KG1 (cell line): ENCODE results near the gene PTPN7.
"Not testable (repeated sequence)": the region's sequence is repeated elsewhere in the genome, so short reads cannot be mapped to it uniquely, and the experiment has no call there.

Experiments
- DNase-seq: peaks from one replicate; lab custom pipeline; 2025; lab: John Stamatoyannopoulos, UW

The PTPN7 gene

DNA sequence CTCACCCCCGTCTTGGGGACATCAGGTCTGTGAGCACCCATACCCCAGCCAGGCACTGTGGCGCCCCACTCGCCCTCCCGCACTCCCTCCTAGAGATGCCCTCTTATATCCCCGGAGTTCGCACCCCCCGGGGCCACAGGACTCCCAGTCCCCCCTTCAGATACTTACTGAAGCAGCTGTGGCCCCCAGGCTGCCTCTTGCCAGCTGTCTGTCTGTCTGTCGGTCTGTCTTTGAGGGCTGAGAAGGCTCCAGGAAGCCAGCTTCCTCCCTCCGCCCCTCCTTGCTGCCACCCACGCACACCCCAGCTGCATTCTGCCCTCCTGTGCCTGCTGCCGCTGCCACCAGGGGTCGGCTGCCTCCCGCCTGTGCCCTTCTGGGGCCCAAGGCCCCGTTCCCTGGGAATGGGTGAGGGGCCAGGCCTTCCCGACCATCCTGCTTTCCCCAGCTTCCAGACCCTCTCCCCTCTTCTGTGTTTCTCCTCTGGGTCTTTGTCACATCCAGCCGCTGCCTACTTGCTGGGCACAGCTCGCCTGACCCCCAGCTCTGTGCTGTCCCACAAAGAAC, at the start of gene PTPN7:
PTPN7 (minus strand) TSS at position 226 of the 564 bp plus-strand sequence. CDS start 1,200 bp downstream, outside the sequence.
- DNase-seq, result peak; percentile 67

DNA sequence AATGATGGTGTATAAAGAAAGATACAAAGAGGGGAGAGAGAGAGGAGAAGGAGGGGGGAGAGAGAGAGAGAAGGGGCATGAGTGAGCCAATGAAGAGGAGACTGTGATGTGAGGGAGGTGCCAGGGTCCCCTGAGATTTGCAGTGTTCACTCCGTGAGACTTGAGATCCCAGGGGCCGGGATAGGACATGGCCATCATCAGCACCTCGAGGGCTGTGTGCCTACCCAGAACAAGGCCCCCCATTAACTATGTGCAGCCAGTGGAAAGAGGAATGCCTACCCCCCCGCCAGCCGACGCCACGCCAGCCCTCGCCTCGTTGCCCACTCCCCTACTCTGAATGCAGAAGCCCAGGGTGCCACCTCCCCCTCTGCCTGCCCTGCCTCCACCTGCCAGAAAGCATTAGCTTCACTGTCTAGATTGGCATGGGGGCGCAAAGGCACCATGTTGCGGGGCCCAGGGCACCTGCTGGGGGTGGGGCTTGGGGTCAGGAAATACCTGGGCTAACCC, 48.0 kb upstream of the PTPN7 start:
- DNase-seq, result no peak

DNA sequence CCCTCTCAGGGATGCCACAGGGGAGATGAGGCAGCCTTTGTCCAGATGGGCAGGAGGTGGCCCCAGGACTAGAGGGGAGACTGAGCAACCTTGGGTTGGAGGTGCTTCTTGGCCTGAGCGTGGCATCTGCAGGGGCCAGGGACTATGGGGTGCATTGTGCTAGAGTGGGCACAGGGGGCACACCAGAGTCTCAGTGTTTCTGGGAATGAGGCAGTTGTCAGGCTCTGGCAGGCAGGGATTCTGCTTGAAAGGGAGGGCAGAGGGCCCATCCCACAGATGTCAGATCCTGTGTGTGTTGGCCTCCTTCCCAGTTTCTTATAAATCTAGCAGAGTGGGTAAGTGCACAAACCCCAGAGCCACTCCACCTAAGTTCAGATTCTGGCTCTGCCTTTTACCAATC, 46.9 kb upstream of the PTPN7 start:
- no peak for DNase-seq

DNA sequence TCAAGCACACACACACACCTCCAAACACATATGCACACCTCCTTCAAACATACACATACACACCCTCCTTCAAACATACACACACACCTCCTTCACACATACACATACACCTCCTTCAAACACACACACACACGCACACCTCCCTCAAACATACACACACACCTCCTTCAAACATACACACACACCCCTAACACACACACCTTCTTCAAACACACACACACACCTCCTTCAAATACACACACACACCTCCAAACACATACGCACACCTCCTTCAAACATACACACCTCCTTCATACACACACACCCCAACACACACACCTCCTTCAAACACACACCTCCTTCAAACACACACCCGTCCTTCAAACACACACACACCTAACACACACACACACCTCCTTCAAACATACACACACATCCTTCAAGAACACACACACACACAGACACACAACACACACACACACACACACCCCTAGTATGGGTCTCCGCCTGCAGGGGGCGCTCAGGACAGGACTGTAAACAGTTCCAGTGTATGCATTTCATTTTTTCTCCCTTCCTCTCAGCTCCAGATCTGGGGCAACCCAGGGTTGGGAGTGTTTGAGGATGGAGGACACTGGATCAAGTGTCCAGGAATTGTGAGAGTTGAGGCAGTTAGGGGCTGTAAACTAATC, 45.3 kb upstream of the PTPN7 start:
- DNase-seq, result no peak

DNA sequence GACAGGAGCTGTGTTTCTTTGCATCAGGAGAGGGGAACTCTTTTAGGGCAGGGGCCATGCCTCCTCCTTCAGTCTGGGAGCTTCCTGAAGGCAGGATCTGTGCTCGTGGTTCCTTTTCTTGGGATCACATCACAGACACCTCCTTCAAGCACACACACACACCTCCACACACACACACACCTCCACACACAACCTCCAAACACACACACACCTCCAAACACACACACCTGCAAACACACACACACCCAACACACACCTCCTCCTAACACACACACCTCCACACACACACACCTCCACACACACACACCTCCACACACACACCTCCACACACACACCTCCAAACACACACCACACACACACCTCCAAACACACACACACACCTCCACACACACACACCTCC, 43.7 kb upstream of the PTPN7 start:
- no peak for DNase-seq

DNA sequence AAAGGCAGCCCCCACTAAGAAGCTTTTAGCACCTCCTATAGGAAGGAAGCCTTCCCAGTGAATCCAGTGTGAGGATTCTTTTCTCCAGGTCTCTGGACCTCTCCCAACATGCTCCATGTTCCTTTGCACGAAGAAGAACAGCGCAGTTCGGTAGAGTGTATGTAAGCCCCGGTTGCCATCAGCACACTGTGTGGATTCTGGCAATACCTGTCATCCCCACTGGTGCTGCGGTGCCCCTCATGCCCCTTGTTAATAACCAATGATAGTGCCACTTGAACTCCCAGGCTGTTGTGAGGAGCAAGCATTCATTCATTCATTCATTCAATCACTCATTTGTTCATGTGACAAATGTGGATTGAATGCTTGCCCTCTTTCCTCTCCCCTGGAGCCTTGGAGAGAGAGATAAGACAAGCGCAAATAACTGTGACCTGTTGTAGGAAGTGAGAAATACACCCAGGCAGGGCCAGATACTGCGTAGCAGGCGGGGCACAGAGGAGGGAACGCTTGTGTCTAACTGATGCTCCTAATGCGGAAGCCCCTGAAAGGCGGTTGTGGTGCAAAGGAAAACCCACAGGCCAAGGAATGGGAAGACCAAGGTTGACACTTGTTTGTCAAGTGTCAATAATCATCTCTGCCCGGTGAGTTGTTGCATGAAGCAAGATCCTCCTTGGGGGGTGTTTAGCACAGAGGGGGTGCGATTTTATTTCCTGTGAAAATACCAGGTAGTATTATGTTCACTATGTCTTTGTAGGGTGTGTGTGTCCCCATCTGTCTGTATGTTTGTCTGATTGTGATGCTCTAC, 43.0 kb upstream of the PTPN7 start:
- DNase-seq, result no peak

DNA sequence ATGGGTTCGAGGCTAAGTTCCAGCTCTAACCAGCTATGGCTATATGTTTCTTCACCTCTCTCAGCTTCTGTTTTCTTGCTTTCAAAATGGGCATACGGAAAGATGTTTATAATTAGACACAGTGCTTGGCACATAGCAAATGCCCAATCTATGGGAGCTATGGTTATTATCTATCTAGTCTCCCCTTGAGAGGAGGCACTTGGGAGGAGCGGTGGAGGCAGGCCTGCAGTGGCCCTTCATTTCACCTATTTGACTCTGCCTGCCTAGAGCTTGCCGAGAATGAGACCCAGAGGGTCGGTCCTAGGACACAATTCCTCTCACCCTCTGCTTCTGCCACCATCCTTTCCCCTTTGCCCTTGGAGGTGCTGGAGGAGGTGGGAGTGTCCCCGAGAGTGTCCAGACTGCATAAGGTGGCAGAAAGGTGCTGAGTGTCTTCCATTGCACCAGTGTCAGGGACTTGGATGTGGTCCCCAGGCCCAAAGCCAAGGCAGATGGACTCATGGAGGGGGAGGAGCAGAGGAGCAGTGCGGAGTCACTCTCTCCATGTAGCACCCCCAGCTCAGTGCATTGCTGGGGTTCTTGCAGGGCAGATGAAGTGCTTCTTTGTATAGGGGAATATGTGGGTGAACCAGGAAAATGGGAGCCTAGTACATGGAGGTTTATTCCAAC, 42.2 kb upstream of the PTPN7 start:
- DNase-seq, result no peak

DNA sequence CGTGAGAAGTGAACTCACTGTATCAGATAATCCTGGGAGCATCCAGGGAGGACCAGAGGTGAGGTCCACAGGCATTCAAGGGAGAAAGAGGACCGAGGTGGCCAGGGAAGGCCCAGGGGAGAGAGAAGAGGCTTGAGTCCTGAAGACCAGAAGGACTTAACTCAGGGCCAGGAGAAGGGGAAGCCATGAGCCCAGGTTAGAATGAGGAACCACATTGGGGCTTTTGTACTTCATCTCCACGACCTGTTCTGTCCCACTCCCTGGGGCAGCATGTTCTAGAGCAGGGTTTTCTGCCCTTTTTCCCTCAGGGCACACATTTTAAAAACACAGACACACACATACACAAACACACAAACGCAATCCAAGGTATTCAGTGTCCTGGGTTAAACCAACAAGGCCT, 41.6 kb upstream of the PTPN7 start:
- DNase-seq, result no peak

DNA sequence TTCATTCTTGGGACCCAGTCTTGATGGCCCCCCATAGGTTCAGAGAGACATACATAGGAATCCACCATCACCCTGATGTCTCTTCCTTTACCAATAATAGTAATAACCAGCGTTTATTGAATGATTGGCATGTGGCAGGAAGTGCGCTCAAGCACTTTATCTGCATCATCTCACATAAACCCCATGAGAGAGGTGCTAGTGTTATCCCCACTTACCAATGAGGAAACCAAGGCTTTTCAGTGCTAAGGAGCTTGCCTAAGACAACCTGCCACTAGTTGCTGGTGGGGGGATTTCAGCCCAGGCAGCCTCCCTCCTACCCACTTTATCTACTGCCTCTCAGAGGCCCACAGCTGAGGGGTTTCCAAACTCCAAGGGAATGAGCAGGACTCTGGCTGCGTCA, 40.9 kb upstream of the PTPN7 start:
- no peak for DNase-seq

DNA sequence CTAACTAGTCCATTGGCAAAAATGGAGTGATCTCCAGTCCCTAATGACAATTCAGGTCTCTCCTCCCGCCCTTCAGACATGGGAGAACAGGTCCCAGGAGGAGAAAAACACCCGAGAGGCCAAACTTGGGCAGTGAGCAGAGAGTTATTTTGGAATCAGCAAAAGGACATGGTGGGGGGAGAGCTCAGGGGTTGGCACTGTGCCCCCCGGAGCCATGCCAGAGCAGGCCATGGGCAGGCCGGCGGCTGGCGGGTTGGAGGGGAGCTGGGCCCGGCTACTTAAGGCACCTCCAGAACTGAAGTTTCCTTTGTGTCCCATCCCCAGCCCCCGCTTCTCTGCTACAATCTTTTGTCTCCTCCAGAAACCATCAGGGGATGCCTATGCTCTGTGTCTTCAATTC, 40.3 kb upstream of the PTPN7 start:
- no peak for DNase-seq

DNA sequence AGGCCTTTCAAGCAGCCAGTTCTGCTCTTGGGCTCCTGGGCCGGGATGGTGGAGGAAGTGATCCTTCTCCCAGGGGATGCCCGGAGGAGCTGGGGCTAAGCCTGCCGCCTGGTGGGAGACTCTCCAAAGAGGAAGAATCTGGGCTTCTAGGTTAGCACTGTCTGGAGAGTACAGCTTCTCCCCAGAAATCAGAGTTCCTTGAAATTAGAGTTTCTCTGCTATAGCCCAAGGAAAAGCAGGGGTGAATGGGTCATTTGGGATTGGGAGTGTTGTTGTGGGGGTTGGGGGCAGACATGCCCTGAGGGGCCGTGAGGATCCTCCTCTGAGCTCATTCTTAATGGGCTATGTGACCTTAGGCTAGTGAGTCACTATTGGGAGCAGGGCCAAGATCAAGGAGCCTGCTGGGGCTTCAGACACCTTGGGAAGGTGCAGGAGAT, 39.7 kb upstream of the PTPN7 start:
- DNase-seq, result no peak

DNA sequence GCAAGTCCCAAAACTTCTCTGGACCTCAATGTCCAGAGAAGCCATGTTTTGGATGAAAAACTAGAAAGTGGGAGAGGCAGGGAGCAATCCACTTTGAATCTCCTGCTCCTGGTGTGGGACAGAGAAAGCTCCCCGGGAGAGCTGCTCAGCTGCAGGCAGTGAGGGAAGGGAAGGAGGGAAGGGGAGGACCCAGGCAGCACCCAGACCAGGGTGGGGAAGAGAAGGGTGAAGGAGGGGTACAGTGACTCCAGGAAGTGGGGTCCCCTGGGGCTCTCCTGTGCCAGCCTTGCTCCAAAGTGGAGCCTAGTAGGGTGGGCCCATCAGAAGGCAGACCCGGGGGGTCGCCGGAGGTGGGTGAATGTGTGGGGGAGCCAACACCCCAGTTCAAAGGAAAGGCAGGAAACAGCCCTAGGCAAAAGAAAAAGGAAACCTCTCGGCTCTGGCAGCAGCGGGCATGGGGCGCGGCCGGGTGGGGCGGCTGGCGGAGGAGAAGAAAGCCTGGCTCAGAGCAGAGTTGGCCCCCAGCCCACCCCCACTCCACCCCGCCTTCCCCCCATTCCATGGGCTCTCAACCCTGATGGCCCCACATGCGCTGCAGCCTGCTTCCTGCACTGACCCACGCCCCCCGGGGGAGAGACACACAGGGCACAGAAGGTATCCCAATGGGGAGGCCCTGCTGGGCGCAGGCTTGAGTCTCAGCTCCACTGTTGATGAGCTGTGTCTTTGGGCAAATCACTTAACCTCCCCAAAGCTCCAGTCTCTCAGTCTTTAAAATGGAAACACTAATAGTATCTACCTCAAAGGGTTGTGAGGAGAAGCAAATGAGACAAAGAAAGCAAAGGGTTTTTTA, 38.9 kb upstream of the PTPN7 start:
- DNase-seq, result no peak

DNA sequence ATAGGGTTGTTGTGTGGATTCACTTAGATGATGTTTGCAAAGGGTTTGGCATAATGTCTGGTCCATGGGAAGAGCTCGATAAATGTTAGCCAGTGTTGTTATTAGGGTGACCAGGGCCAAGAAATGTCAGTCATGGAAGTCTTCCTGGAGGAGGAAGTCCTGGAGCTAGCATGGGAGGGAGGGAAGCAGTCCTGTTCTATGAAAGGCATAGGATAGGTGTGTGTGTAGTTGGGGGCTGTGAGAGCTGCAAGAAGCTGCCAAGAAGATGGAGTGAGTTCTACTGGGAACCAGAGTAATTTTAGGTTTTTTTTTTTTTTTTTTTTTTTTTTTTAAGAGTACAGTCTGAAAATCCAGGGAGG, 37.9 kb upstream of the PTPN7 start:
- DNase-seq, result no peak

DNA sequence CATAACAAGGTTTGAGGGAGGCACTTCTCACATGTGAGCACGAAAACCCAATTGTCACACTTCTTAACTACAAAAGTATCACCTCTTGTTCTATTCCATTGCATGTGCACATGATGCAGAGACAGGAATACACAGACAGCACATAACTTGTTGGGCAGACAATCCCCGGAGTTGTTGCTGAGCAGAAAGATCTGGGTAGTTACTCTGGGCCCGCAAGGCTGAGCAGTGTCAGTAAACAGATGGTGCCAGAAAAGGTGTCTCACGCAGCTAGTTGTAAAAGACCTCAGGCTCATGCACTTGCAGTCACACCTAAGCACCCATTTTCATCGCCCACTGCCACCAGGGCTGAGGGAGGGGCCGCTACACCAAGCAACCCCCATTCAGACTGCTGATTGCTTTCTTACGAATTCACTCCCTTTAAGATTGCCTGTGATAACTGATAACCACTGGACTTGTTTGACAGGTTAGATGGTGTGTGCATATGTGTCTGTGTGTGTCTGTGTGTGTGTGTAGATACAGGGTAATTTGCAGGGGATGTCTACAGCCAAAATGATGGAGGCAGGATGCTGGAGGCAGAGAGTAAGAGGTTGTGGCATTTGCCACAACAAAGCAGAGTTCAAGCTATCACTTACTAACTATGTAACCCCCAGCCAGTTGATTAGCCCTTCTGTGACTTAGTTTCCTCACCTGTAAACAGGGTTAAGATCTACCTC, 37.4 kb upstream of the PTPN7 start:
- no peak for DNase-seq

DNA sequence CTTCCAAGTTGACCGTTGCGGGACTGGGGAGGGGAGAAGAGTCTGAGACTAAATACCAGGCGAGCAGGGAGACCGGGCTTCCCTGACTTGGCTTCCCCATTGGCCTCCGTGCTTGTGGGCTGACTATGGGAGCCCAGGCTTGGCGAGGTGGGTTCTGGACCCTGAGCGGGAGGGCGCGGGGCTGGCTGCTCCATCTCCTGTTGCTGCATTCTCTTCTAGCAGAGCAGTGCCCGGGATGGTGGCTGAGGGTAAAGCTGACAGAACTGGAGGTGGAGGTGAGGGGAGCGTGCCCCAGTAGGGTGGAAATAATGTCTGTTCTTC, 33.9 kb upstream of the PTPN7 start:
- DNase-seq, result no peak

DNA sequence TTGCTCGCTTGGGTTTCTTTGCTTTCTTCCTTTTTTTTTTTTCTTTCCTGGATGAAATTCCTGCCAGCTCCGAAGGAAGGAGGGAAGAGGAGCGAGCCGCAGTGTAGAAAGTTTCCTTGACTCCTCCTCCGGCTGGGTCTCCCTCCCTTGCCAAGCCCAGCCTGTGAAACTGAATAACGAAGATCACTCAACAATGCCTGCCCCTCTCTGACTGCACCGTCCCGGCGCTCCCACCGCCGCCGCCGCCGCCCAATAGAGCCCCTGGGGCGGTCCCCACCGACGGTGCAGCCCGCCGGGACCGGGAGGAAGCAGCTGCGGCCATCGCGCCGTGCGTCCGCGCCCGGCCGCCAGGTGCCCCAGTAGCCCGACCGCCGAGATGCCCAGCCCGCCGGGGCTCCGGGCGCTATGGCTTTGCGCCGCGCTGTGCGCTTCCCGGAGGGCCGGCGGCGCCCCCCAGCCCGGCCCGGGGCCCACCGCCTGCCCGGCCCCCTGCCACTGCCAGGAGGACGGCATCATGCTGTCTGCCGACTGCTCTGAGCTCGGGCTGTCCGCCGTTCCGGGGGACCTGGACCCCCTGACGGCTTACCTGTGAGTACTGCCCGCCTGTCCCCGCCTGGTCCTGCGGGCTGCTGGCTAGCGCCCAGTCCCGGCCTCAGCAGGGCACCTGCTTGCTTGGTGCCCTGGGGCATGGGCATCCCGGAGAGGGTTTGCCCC, 33.4 kb upstream of the PTPN7 start, which contains the start of gene LGR6:
LGR6 (plus strand) TSS at position 186 of the 714 bp plus-strand sequence; CDS start at position 377, 191 bp downstream.
- no peak for DNase-seq

DNA sequence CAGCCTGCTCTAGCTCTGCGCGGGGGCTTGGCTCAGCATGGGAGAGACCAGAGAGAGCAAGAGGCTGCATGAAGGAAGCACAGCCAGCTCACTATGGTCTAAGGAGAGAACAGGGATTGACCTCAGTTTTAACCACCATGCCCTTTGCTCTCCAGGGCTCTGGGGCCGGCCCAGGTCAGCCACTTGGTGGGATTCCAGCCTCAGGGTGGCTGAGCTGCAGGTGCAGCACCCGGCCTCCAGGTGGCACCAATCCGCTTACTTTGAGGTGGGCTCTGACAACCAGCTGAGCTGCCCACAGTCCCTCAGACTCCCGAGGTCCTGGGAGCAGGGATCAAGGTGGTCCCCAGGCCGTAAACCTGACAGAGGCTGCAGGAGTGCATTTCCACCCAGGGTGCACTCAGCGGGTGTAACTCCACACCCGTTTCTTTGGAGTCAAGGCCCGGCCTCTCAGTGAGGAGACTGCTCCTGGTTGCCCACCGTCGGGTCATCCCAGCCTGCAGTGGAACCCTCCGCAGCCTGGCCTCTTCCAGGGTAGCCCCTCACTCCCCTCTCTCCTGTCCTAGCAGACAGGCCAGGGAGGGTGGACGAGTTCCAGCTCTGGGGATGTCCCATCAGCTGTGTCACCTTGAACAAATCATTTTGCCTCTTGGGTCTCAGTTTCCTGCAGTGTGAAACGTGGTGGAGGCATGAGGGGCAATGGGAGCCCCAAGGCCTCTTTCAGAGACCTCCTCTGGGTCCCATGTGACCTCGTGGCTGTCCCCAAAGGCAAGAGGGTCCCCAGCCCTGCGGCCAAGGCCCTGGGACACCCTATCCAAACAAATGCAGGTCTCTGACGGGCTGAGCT, 32.6 kb upstream of the PTPN7 start:
- no peak for DNase-seq

DNA sequence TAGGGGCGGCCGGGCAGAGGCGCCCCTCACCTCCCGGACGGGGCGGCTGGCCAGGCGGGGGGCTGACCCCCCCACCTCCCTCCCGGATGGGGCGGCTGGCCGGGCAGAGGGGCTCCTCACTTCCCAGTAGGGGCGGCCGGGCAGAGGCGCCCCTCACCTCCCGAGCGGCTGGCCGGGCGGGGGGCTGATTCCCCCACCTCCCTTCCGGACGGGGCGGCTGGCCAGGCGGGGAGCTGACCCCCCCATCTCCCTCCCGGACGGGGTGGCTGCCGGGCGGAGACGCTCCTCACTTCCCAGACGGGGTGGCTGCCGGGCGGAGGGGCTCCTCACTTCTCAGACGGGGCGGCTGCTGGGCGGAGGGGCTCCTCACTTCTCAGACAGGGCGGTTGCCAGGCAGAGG, 31.0 kb upstream of the PTPN7 start:
- DNase-seq, result not testable (repeated sequence)

DNA sequence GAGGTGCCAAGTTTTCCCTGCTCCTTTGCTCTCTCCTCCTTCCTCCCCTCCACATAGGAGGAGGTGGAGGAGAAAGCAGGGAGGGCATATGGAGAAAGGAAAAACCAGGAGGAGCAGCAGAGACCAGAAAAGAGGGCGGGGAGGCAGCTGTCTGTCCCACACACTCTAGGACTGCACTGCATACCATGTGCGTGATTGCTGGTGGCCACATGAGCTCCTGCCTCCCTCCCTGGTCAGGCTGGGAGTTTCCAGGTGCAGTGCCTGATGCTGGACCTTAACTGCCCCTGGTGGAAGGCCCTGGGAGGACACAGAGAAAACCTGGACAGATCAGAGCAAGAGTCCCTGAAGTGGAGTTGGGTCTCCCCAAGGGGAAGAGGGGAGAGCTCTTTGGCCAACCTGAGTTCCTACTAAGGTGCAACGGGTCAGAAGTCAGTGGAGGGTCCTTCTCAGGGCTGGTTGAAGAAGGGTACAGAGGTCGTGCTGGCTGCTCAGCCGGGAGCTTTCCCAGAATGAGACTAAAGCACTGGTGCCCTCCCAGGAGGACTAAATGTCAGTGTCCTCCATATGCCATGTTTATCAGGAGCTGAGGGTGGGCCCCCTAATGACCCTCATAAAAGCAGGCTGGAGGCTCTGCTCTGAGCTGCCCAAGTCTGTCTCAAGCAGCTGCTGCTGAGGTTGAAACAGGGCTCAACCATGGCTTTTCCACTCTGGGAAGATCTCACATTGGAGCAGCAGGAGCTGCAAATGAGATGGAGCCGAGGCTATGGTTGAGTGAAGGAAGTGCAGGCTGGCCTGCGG, 29.7 kb upstream of the PTPN7 start:
- no peak for DNase-seq
